ENCODE data around the gene NFATC1.

DNA sequence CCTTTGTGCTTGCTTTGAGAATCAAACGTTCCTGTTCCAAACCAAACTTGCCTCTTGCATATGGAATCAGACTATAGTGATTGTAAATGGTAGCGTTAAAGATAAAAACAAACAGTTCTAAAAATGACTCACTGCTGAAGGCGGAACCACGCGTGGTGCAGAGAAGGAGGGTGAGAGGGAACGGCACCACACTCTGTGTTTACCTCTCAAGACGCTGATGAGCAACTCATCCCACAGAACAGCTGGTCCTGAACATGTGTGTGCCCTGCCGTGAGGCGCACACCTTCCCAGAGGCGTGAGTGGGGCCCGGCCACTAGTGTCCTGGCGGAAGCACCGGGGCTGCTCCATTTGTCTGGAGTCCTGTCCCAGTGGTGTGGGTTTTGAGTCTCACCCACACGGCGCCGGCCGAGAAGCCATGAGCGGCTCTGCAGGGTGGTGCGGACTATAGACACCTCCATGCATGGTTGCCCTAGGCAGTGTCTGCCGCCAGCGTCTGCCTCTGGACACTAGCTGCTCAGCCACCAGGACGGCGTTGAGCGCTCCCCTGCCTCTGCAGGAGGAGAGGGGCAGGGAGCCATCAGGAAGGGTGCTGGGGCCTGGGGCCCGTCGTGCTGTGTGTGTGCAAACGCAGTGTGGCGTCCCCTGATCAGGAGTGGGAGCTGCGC is 52.1 kb downstream of the NFATC1 start:
- TF ChIP-seq CTCF (IDR thresholded peaks at IDR 0.05): no peak
- no peak for TF ChIP-seq POLR2A (IDR thresholded peaks at IDR 0.05)
